A673 (cell line): ENCODE data around the gene DPEP2. TPM values are rescaled to one million over a fixed set of nuclear protein-coding genes. Genes with fewer than 3 reads are reported as not detected.
A peak's percentile ranks its signal among the peaks of the same experiment; 100 is the strongest.

Experiments
- BruUV-seq: library from RNA; stranded (reverse); fragments of 400-500 nt; replicated peaks from 2 replicates; lab custom pipeline; 2021; lab: Mats Ljungman, UMichigan
- CTCF ChIA-PET: fragments of 300-600 bp; sonication (Branson Sonifier 250); formaldehyde crosslinking; loops from one replicate; lab custom pipeline; 2022; ENCODE audit warnings: antibody characterized with exemption; lab: Charles Lee
- POLR2A ChIA-PET: fragments of 300-600 bp; sonication (Branson Sonifier 250); formaldehyde crosslinking; loops from one replicate; lab custom pipeline; 2022; ENCODE audit warnings: antibody characterized with exemption; ENCODE audit not compliant: low non-redundant PET; lab: Charles Lee
- DNase-seq: peaks from one replicate; pipeline ENCODE4 v3.0.0-alpha.2; 2015; ENCODE audit warnings: low spot score
- H3K27ac ChIP-seq: fragments of 200-600 bp; sonication (generic); 2 replicates; pipeline ENCODE4 v1.5.1; 2016; ENCODE audit warnings: mixed run types, low read depth, mild to moderate bottlenecking, mixed read lengths, antibody characterized with exemption, low read length; ENCODE audit not compliant: poor library complexity, severe bottlenecking
- H3K27me3 ChIP-seq: fragments of 200-600 bp; sonication (generic); replicated peaks from 2 replicates; pipeline ENCODE4 v1.6.1; 2017; ENCODE audit warnings: mixed run types, low read depth, mild to moderate bottlenecking, mixed read lengths, antibody characterized with exemption, low read length; ENCODE audit not compliant: insufficient read depth, poor library complexity
- H3K36me3 ChIP-seq: fragments of 200-600 bp; sonication (generic); 2 replicates; pipeline ENCODE4 v1.6.1; 2016; ENCODE audit warnings: mixed run types, mild to moderate bottlenecking, mixed read lengths, antibody characterized with exemption, low read length; ENCODE audit not compliant: insufficient read depth, poor library complexity, severe bottlenecking
- H3K4me1 ChIP-seq: fragments of 200-600 bp; sonication (generic); 2 replicates; pipeline ENCODE4 v1.6.1; 2017; ENCODE audit warnings: mixed run types, mild to moderate bottlenecking, mixed read lengths, antibody characterized with exemption, low read length; ENCODE audit not compliant: insufficient read depth, poor library complexity, severe bottlenecking
- H3K4me3 ChIP-seq: fragments of 200-600 bp; sonication (generic); 2 replicates; pipeline ENCODE4 v1.5.1; 2016; ENCODE audit warnings: low read depth, mixed run types, mild to moderate bottlenecking, mixed read lengths, low read length; ENCODE audit not compliant: poor library complexity, severe bottlenecking
- H3K9me3 ChIP-seq: fragments of 200-600 bp; sonication (generic); 2 replicates; pipeline ENCODE4 v1.6.1; 2016; ENCODE audit warnings: mixed run types, low read depth, mild to moderate bottlenecking, mixed read lengths, antibody characterized with exemption, low read length; ENCODE audit not compliant: poor library complexity, severe bottlenecking
- CTCF ChIP-seq: fragments of 300-800, 200-600 bp; sonication (generic); conservative IDR thresholded peaks from 2 replicates; pipeline ENCODE4 v1.5.1; 2017; ENCODE audit warnings: low read depth, mild to moderate bottlenecking, antibody characterized with exemption, low read length, moderate library complexity, mixed read lengths
- EZH2 ChIP-seq: fragments of 200-600 bp; sonication (generic); IDR thresholded peaks from 2 replicates; pipeline ENCODE4 v1.6.1; 2017; ENCODE audit warnings: borderline replicate concordance, low read depth, mild to moderate bottlenecking, mixed read lengths, antibody characterized with exemption, low read length; ENCODE audit not compliant: poor library complexity, severe bottlenecking
- intact Hi-C: fragments of 100-400 bp; cut with micrococcal nuclease; formaldehyde crosslinking; loops from one replicate; pipeline ENCODE4 v1.10.0; 2022; ENCODE audit not compliant: unreplicated experiment
- total RNA-seq: library from RNA; stranded (reverse); gene quantifications from 2 replicates; pipeline ENCODE4 v1.2.3, GENCODE V29; 2021

DPEP2 gene
- total RNA-seq, 1 experiment from 2014 or later: not detected

GRCh38 chr16:67971111-67971510 lies 28.2 kb downstream of the DPEP2 start:
- Histone ChIP-seq H3K4me1 (peaks cover 19% of the 10 kb centered on the region), H3K36me3 (no peaks in the 10 kb centered on the region), H3K9me3 (no peaks in the 10 kb centered on the region), H3K27ac (no peak overlapping the region), H3K27me3 (no peaks in the 10 kb centered on the region), H3K4me3 (no peak overlapping the region)
- TF ChIP-seq CTCF (no peak), EZH2 (no peak)
- intact Hi-C loops: no loop called here
- no peak for DNase-seq
- ChIA-PET CTCF (no interaction called here), POLR2A (no interaction called here)
- BruUV-seq: no TSS peak

- peak overlapping the region; percentile 87 for H3K27ac ChIP-seq
- intact Hi-C loops: no loop called here
- no peak for DNase-seq
Measured at GRCh38 chr16:67969254-67970039, 29.8 kb downstream of the DPEP2 start.

More at GRCh38 chr16:67969254-67970039, 29.8 kb downstream of the DPEP2 start:
- ChIA-PET CTCF (interaction anchor here (0.7 kb wide), 1 partner anchor 71 kb away, joined by 6 read pairs; no protein-coding TSS in a partner anchor), POLR2A (no interaction called here)
- peak overlapping the region; percentile 68 for H3K4me3 ChIP-seq
- TF ChIP-seq EZH2: no peak
- TF ChIP-seq CTCF: no peak
- no peaks in the 10 kb centered on the region for H3K27me3 ChIP-seq
- no peaks in the 10 kb centered on the region for H3K36me3 ChIP-seq
- H3K4me1 ChIP-seq: peaks cover 19% of the 10 kb centered on the region
- no peaks in the 10 kb centered on the region for H3K9me3 ChIP-seq
- no TSS peak for BruUV-seq
